IMR-90 (cell line): ENCODE results near the gene ATOSA. TPM values are rescaled to one million over a fixed set of nuclear protein-coding genes. Genes with fewer than 3 reads are reported as not detected.

Source experiments
- ATAC-seq: fragments of 200-7000 bp; cut with Tn5 transposase; 2 replicates; pipeline ENCODE4 v1.9.1; 2020; ENCODE audit warnings: low read depth, mild to moderate bottlenecking, moderate library complexity
- BruUV-seq: library from RNA; stranded (reverse); fragments of 400-500 nt; replicated peaks from 2 replicates; lab custom pipeline; 2021; lab: Mats Ljungman, UMichigan
- CTCF ChIA-PET: fragments of 300-600 bp; formaldehyde crosslinking; extraction: SDS; loops from one replicate; lab custom pipeline; 2021; ENCODE audit warnings: antibody characterized with exemption; lab: Yijun Ruan, JAX
- POLR2A ChIA-PET: fragments of 300-600 bp; sonication (Branson Sonifier 250); formaldehyde crosslinking; loops from one replicate; lab custom pipeline; 2022; ENCODE audit warnings: antibody characterized with exemption; ENCODE audit not compliant: unreplicated experiment; lab: Charles Lee
- DNase-seq: peaks from one replicate; pipeline ENCODE4 v3.0.0; 2013
- H2AFZ ChIP-seq: replicated peaks from 2 replicates; pipeline ENCODE3; 2013; ENCODE audit warnings: low read length, mild to moderate bottlenecking; ENCODE audit not compliant: poor library complexity
- H2AK5ac ChIP-seq: 2 replicates; pipeline ENCODE4 v1.6.1; 2013; ENCODE audit warnings: low read depth, low read length, inconsistent platforms
- H2AK9ac ChIP-seq: replicated peaks from 2 replicates; pipeline ENCODE3; 2013; ENCODE audit warnings: mild to moderate bottlenecking, low read depth, low read length, moderate library complexity; ENCODE audit not compliant: poor library complexity
- H2BK120ac ChIP-seq: 2 replicates; pipeline ENCODE4 v1.6.1; 2013; ENCODE audit warnings: low read depth, low read length, inconsistent platforms
- H2BK15ac ChIP-seq: 3 replicates; pipeline ENCODE4 v1.6.1; 2013; ENCODE audit warnings: low read depth, low read length, inconsistent platforms
- H2BK20ac ChIP-seq: 2 replicates; pipeline ENCODE4 v1.6.1; 2013; ENCODE audit warnings: low read depth, mild to moderate bottlenecking, inconsistent platforms, low read length, moderate library complexity
- H2BK5ac ChIP-seq: 2 replicates; pipeline ENCODE4 v1.6.1; 2013; ENCODE audit warnings: mild to moderate bottlenecking, low read depth, low read length, inconsistent platforms; ENCODE audit not compliant: poor library complexity, severe bottlenecking
- H3K14ac ChIP-seq: replicated peaks from 2 replicates; pipeline ENCODE4 v1.6.1; 2013; ENCODE audit warnings: low read depth, low read length, inconsistent platforms
- H3K18ac ChIP-seq: 2 replicates; pipeline ENCODE4 v1.6.1; 2013; ENCODE audit warnings: low read depth, low read length, control low read depth
- H3K23ac ChIP-seq: 2 replicates; pipeline ENCODE4 v1.6.1; 2013; ENCODE audit warnings: low read depth, low read length, inconsistent platforms
- H3K27ac ChIP-seq: 2 replicates; pipeline ENCODE4 v1.5.1; 2013; ENCODE audit warnings: mild to moderate bottlenecking, control low read depth, low read length; ENCODE audit not compliant: insufficient read depth
- H3K27me3 ChIP-seq: 2 replicates; pipeline ENCODE4 v1.6.1; 2013; ENCODE audit warnings: low read length; ENCODE audit not compliant: control insufficient read depth, insufficient read depth
- H3K36me3 ChIP-seq: 2 replicates; pipeline ENCODE4 v1.6.1; 2013; ENCODE audit warnings: low read length, mixed read lengths; ENCODE audit not compliant: control insufficient read depth, insufficient read depth
- H3K4ac ChIP-seq: 2 replicates; pipeline ENCODE4 v1.6.1; 2013; ENCODE audit warnings: low read depth, low read length, inconsistent platforms
- H3K4me1 ChIP-seq: 2 replicates; pipeline ENCODE4 v1.6.1; 2013; ENCODE audit warnings: low read length, mixed read lengths; ENCODE audit not compliant: control insufficient read depth, insufficient read depth
- H3K4me2 ChIP-seq: 2 replicates; pipeline ENCODE4 v1.6.1; 2013; ENCODE audit warnings: low read depth, mild to moderate bottlenecking, control low read depth, low read length, moderate library complexity
- H3K4me3 ChIP-seq: 2 replicates; pipeline ENCODE4 v1.5.1; 2013; ENCODE audit warnings: low read depth, mild to moderate bottlenecking, control low read depth, low read length, moderate library complexity; ENCODE audit not compliant: insufficient read depth
- H3K56ac ChIP-seq: 2 replicates; pipeline ENCODE4 v1.6.1; 2013; ENCODE audit warnings: low read length, inconsistent platforms; ENCODE audit not compliant: insufficient read depth; ENCODE audit errors: extremely low read depth
- H3K79me1 ChIP-seq, 2 experiments: 2 replicates each; pipeline ENCODE4 v1.6.1; 2013; ENCODE audit warnings: low read length in 2 of 2, inconsistent platforms in 1 of 2, low read depth in 1 of 2
- H3K9ac ChIP-seq: 2 replicates; pipeline ENCODE4 v1.6.1; 2013; ENCODE audit warnings: low read depth, low read length, control low read depth
- H3K9me1 ChIP-seq: 2 replicates; pipeline ENCODE4 v1.6.1; 2013; ENCODE audit warnings: low read length, inconsistent platforms; ENCODE audit not compliant: insufficient read depth
- H3K9me3 ChIP-seq: 2 replicates; pipeline ENCODE4 v1.6.1; 2013; ENCODE audit warnings: low read length; ENCODE audit not compliant: control insufficient read depth, insufficient read depth
- H4K20me1 ChIP-seq: 2 replicates; pipeline ENCODE4 v1.6.1; 2013; ENCODE audit warnings: low read length, inconsistent platforms; ENCODE audit not compliant: insufficient read depth
- H4K5ac ChIP-seq: 2 replicates; pipeline ENCODE4 v1.6.1; 2013; ENCODE audit warnings: mild to moderate bottlenecking, low read depth, low read length, control low read depth
- H4K8ac ChIP-seq, 2 experiments: 2 replicates each; pipeline ENCODE4 v1.6.1; 2013; ENCODE audit warnings: low read depth in 2 of 2, low read length in 2 of 2, control low read depth in 1 of 2, inconsistent platforms in 1 of 2
- H4K91ac ChIP-seq: 2 replicates; pipeline ENCODE4 v1.6.1; 2013; ENCODE audit warnings: low read depth, low read length, inconsistent platforms; ENCODE audit not compliant: insufficient read depth
- BHLHE40 ChIP-seq: fragments of 150-350 bp; IDR thresholded peaks from 2 replicates; pipeline ENCODE4 v1.6.1; 2016; ENCODE audit warnings: mild to moderate bottlenecking, low read depth, low read length
- CEBPB ChIP-seq: IDR thresholded peaks from 2 replicates; pipeline ENCODE4 v1.6.1; 2012; ENCODE audit warnings: low read depth, low read length, improper control_type of control experiment
- CHD1 ChIP-seq: IDR thresholded peaks from 2 replicates; pipeline ENCODE4 v1.6.1; 2012; ENCODE audit warnings: low read depth, low read length, improper control_type of control experiment
- FOS ChIP-seq: fragments of 150-350 bp; IDR thresholded peaks from 2 replicates; pipeline ENCODE4 v1.6.1; 2016; ENCODE audit warnings: low read depth, low read length
- MAFK ChIP-seq: IDR thresholded peaks from 2 replicates; pipeline ENCODE4 v1.6.1; 2012; ENCODE audit warnings: low read depth, low read length, improper control_type of control experiment
- MAZ ChIP-seq: IDR thresholded peaks from 2 replicates; pipeline ENCODE4 v1.6.1; 2012; ENCODE audit warnings: low read depth, mild to moderate bottlenecking, low read length, improper control_type of control experiment, moderate library complexity, borderline replicate concordance
- MXI1 ChIP-seq: IDR thresholded peaks from 2 replicates; pipeline ENCODE4 v1.6.1; 2012; ENCODE audit warnings: low read depth, mild to moderate bottlenecking, low read length, moderate library complexity, borderline replicate concordance
- NFE2L2 ChIP-seq: fragments of 150-350 bp; IDR thresholded peaks from 2 replicates; pipeline ENCODE4 v1.6.1; 2016; ENCODE audit warnings: low read depth, mild to moderate bottlenecking, low read length
- POLR2A ChIP-seq: IDR thresholded peaks from 2 replicates; pipeline ENCODE4 v1.6.1; 2012; ENCODE audit warnings: mild to moderate bottlenecking, low read depth, low read length
- RAD21 ChIP-seq: IDR thresholded peaks from 2 replicates; pipeline ENCODE4 v1.6.1; 2012; ENCODE audit warnings: low read length, improper control_type of control experiment
- RCOR1 ChIP-seq: IDR thresholded peaks from 2 replicates; pipeline ENCODE4 v1.6.1; 2012; ENCODE audit warnings: mild to moderate bottlenecking, low read length, improper control_type of control experiment; ENCODE audit not compliant: insufficient replicate concordance
- RFX5 ChIP-seq: IDR thresholded peaks from 2 replicates; pipeline ENCODE4 v1.8.0; 2012; ENCODE audit warnings: low read depth, mild to moderate bottlenecking, low read length, moderate library complexity
- SMC3 ChIP-seq: fragments of 150-350 bp; IDR thresholded peaks from 2 replicates; pipeline ENCODE4 v1.6.1; 2016; ENCODE audit warnings: low read depth, mild to moderate bottlenecking, antibody characterized with exemption, low read length, moderate library complexity
- WGBS, 2 experiments: methylation state at CpG; one replicate each; pipeline versions ENCODE4 v1.1.5 to v1.1.7; 2013; ENCODE audit warnings: missing lambda C conversion rate in 2 of 2; ENCODE audit not compliant: insufficient read length in 1 of 2; ENCODE audit errors: extremely low coverage in 2 of 2; 5-methylcytosine and 5-hydroxymethylcytosine counted together
- dilution Hi-C: fragments of 300-500 bp; cut with HindIII; formaldehyde crosslinking; loops from one replicate; pipeline ENCODE4 v1.14.3; 2018; ENCODE audit warnings: low sequenced_read_pairs; ENCODE audit not compliant: unreplicated experiment
- in situ Hi-C: fragments of 300-500 bp; cut with MboI; formaldehyde crosslinking; loops from 3 replicates; pipeline ENCODE4 v1.14.3; 2019; ENCODE audit warnings: low sequenced_read_pairs, inconsistent platforms, mixed read lengths
- intact Hi-C: fragments of 100-400 bp; cut with micrococcal nuclease; formaldehyde crosslinking; loops from 2 replicates; pipeline ENCODE4 v1.10.0; 2022
- polyA plus RNA-seq, 3 experiments: library from polyadenylated mRNA; depleted of rRNA; stranded (reverse); fragments of >200 nt; gene quantifications; 2 replicates each; pipeline ENCODE4 v1.2.3, GENCODE V29; 2012; ENCODE audit warnings: low replicate concordance in 1 of 3
- total RNA-seq: library from RNA; depleted of rRNA; stranded (reverse); fragments of >200 nt; gene quantifications from 2 replicates; pipeline ENCODE4 v1.2.3, GENCODE V29; 2012
- TF ChIP-seq, protein P1 (sequence below): fragments of 150-350 bp; IDR thresholded peaks from 2 replicates; pipeline ENCODE4 v1.6.1; 2017; ENCODE audit warnings: mild to moderate bottlenecking, antibody characterized with exemption, low read length, low read depth
- TF ChIP-seq, protein P2 (sequence below): fragments of 150-350 bp; IDR thresholded peaks from 2 replicates; pipeline ENCODE4 v1.6.1; 2016; ENCODE audit warnings: low read depth, mild to moderate bottlenecking, low read length, moderate library complexity, borderline replicate concordance
- TF ChIP-seq, protein P3 (sequence below): conservative IDR thresholded peaks from 2 replicates; pipeline ENCODE4 v1.5.1; 2012; ENCODE audit warnings: mild to moderate bottlenecking, low read depth, low read length, improper control_type of control experiment

Gene ATOSA
- total and polyA plus RNA-seq, 2 of the 4 experiments (the other 2 are of a cell fraction), result 13.2 to 17.2 TPM

DNA sequence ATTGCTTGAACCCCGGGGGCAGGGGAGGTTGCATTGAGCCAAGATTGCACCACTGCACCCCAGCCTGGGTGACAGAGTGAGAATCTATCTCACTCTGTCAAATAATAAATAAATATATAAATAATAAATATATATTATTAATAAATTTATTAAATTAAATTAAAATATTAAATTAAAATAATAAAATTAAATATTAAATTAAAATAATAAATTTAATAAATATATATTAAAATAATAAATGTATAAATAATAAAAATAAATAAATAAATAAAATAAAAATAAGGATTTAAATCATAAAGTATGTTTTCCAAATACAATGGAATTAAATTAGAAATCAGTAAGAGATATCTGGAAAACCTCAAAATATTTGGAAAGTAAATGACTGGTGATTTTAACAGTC is 43.3 kb downstream of the ATOSA start:
- peaks cover 5% of the 10 kb centered on the region; the same call in 1 of the 2 replicates for H3K36me3 ChIP-seq
- H2BK5ac ChIP-seq, result no peak overlapping the region
- no peak for ATAC-seq
- H3K9ac ChIP-seq, result no peak overlapping the region
- H3K9me3 ChIP-seq, result no peaks in the 10 kb centered on the region
- H3K27ac ChIP-seq, result no peak overlapping the region
- H2BK120ac ChIP-seq, result no peak overlapping the region
- no peak overlapping the region for H2AK9ac ChIP-seq
- no peak overlapping the region for H4K8ac ChIP-seq
- no peaks in the 10 kb centered on the region for H3K27me3 ChIP-seq
- H2AFZ ChIP-seq, result no peak overlapping the region
- no peaks in the 10 kb centered on the region for H4K20me1 ChIP-seq
- H3K56ac ChIP-seq, result no peak overlapping the region
- H3K18ac ChIP-seq, result peak overlapping the region; percentile 61; the same call in 1 of the 2 replicates
- H3K4ac ChIP-seq, result no peak overlapping the region
- no peak overlapping the region for H3K4me3 ChIP-seq
- intact Hi-C loops (no loop called here), in situ Hi-C loops (no loop called here), dilution Hi-C loops (no loop called here)
- H3K14ac ChIP-seq, result 0 out of 2 replicates have a peak overlapping the region, but pooled peaks have one; percentile 13
- H3K4me1 ChIP-seq, result peaks cover 5% of the 10 kb centered on the region; the same call in 1 of the 2 replicates
- H2BK20ac ChIP-seq, result 0 out of 2 replicates have a peak overlapping the region, but pooled peaks have one; percentile 39
- peak overlapping the region; percentile 54; the same call in 1 of the 2 replicates for H3K4me2 ChIP-seq
- ChIA-PET CTCF (no interaction called here), POLR2A (interaction anchor here (0.5 kb wide), 1 partner anchor 396 kb away, joined by 4 read pairs; no protein-coding TSS in a partner anchor)
- no peak for TF ChIP-seq MAZ
- TF ChIP-seq RAD21, result no peak
- TF ChIP-seq FOS, result no peak
- no peak for TF ChIP-seq POLR2A
- no peak for TF ChIP-seq MAFK
- TF ChIP-seq, protein P1, sequence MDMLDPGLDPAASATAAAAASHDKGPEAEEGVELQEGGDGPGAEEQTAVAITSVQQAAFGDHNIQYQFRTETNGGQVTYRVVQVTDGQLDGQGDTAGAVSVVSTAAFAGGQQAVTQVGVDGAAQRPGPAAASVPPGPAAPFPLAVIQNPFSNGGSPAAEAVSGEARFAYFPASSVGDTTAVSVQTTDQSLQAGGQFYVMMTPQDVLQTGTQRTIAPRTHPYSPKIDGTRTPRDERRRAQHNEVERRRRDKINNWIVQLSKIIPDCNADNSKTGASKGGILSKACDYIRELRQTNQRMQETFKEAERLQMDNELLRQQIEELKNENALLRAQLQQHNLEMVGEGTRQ, result no peak
- no peak for TF ChIP-seq BHLHE40
- no peak for TF ChIP-seq CEBPB
- no peak for TF ChIP-seq MXI1
- no peak for TF ChIP-seq SMC3
- TF ChIP-seq RCOR1, result no peak
- TF ChIP-seq, protein P2, sequence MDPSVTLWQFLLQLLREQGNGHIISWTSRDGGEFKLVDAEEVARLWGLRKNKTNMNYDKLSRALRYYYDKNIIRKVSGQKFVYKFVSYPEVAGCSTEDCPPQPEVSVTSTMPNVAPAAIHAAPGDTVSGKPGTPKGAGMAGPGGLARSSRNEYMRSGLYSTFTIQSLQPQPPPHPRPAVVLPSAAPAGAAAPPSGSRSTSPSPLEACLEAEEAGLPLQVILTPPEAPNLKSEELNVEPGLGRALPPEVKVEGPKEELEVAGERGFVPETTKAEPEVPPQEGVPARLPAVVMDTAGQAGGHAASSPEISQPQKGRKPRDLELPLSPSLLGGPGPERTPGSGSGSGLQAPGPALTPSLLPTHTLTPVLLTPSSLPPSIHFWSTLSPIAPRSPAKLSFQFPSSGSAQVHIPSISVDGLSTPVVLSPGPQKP, result no peak
- no peak for TF ChIP-seq CHD1
- TF ChIP-seq NFE2L2, result no peak
- TF ChIP-seq, protein P3, sequence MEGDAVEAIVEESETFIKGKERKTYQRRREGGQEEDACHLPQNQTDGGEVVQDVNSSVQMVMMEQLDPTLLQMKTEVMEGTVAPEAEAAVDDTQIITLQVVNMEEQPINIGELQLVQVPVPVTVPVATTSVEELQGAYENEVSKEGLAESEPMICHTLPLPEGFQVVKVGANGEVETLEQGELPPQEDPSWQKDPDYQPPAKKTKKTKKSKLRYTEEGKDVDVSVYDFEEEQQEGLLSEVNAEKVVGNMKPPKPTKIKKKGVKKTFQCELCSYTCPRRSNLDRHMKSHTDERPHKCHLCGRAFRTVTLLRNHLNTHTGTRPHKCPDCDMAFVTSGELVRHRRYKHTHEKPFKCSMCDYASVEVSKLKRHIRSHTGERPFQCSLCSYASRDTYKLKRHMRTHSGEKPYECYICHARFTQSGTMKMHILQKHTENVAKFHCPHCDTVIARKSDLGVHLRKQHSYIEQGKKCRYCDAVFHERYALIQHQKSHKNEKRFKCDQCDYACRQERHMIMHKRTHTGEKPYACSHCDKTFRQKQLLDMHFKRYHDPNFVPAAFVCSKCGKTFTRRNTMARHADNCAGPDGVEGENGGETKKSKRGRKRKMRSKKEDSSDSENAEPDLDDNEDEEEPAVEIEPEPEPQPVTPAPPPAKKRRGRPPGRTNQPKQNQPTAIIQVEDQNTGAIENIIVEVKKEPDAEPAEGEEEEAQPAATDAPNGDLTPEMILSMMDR, result no peak
- no peak for TF ChIP-seq RFX5
- DNase-seq, result no peak
- no TSS peak for BruUV-seq
- H4K5ac ChIP-seq, result no peak overlapping the region
- H3K9me1 ChIP-seq, result peaks cover 5% of the 10 kb centered on the region; the same call in 1 of the 2 replicates
- no peak overlapping the region for H2BK15ac ChIP-seq
- peaks cover 3 to 6% of the 10 kb centered on the region in 2 experiments; a peak in 3 of 4 replicates for H3K79me1 ChIP-seq
- WGBS, 2 experiments, result no CpG with 5 or more reads among the region's 1 CpG
- no peak overlapping the region for H2AK5ac ChIP-seq
- peak overlapping the region; percentile 29; the same call in 1 of the 2 replicates for H3K23ac ChIP-seq
- H4K91ac ChIP-seq, result no peak overlapping the region
